Measurements from ENCODE around the gene PPWD1.
"Not testable (repeated sequence)": the region's sequence is repeated elsewhere in the genome, so short reads cannot be mapped to it uniquely, and the experiment has no call there.

PPWD1 gene

DNA sequence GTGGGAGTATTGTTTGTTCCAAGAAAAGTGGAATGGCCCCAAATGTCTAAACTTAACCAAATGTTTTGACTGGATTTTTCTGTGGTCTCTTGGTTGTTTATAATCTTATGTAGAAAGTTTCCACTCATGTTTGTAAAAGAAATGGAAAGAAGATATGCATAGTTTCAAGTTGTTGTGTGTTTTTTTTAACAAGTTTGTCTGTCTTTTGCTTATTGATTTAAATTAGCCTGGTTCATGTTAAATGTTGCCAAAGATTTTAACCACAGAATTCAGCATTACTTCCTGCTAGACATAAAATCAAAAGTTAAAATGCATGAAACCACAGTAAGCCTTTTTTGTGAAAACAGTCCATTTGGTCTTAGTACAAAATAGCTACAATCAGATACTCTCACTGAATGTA is 14.0 kb downstream of the PPWD1 start:
- Mint-ChIP-seq H3K27ac (peak overlapping the region; percentile 28), H3K27me3 (no peaks in the 10 kb centered on the region), H3K4me1 (peaks cover 7% of the 10 kb centered on the region), H3K9me3 (no peaks in the 10 kb centered on the region), H3K4me3 (no peak overlapping the region), H3K36me3 (ENCODE audit: low read depth) (peaks cover 30% of the 10 kb centered on the region)
- no peak for DNase-seq
- no peak for ATAC-seq

GRCh38 chr5:65588694-65589093 is 25.6 kb downstream of the PPWD1 start:
- H3K27ac Mint-ChIP-seq = no peak overlapping the region
- H3K27me3 Mint-ChIP-seq = no peaks in the 10 kb centered on the region
- H3K9me3 Mint-ChIP-seq = no peaks in the 10 kb centered on the region
- peaks cover 18% of the 10 kb centered on the region for H3K36me3 Mint-ChIP-seq (ENCODE audit: low read depth)
- H3K4me3 Mint-ChIP-seq = no peak overlapping the region
- H3K4me1 Mint-ChIP-seq = no peaks in the 10 kb centered on the region
- ATAC-seq (no peak), DNase-seq (no peak)

GRCh38 chr5:65601761-65602160 is 38.7 kb downstream of the PPWD1 start:
- not testable (repeated sequence) for H3K27ac Mint-ChIP-seq, H3K4me3 Mint-ChIP-seq, ATAC-seq, DNase-seq, H3K4me1 Mint-ChIP-seq, H3K27me3 Mint-ChIP-seq
- peaks cover 63% of the 10 kb centered on the region for H3K36me3 Mint-ChIP-seq (ENCODE audit: low read depth)
- H3K9me3 Mint-ChIP-seq = peaks cover 12% of the 10 kb centered on the region

GRCh38 chr5:65611524-65611923 is 48.4 kb downstream of the PPWD1 start:
- ATAC-seq (no peak), DNase-seq (no peak)
- no peak overlapping the region for H3K4me3 Mint-ChIP-seq
- no peaks in the 10 kb centered on the region for H3K27me3 Mint-ChIP-seq
- no peaks in the 10 kb centered on the region for H3K9me3 Mint-ChIP-seq
- no peak overlapping the region for H3K27ac Mint-ChIP-seq
- H3K4me1 Mint-ChIP-seq = no peaks in the 10 kb centered on the region
- H3K36me3 Mint-ChIP-seq (ENCODE audit: low read depth) = peaks cover 44% of the 10 kb centered on the region

- no peak for DNase-seq
- Mint-ChIP-seq H3K9me3 (no peaks in the 10 kb centered on the region), H3K27me3 (no peaks in the 10 kb centered on the region), H3K36me3 (ENCODE audit: low read depth) (peaks cover 41% of the 10 kb centered on the region), H3K4me3 (no peak overlapping the region), H3K27ac (no peak overlapping the region), H3K4me1 (no peaks in the 10 kb centered on the region)
- no peak for ATAC-seq
These were observed 49.3 kb downstream of the PPWD1 start for GRCh38 chr5:65612298-65612907.

DNA sequence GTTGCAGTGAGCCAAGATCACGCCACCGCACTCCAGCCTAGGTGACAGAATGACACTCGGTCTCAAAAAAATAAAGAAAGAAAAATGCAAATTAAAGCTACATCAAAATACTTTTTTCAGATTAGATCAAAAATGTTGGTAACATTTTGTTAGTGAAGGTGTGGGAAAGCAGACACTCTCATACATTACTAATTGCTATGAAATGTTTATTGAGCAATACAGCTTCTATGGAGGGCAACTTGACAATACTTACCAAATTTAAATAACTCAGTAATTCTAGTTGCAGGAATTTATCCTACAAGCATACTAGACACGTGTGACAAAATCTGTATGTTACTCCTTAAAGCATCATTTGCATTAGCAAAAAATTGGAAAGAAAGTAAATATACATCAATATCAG is 56.9 kb downstream of the PPWD1 start:
- H3K9me3 Mint-ChIP-seq = no peaks in the 10 kb centered on the region
- ATAC-seq (no peak), DNase-seq (no peak)
- peaks cover 6% of the 10 kb centered on the region for H3K36me3 Mint-ChIP-seq (ENCODE audit: low read depth)
- no peaks in the 10 kb centered on the region for H3K27me3 Mint-ChIP-seq
- H3K4me3 Mint-ChIP-seq = no peak overlapping the region
- no peak overlapping the region for H3K27ac Mint-ChIP-seq
- H3K4me1 Mint-ChIP-seq = peaks cover 32% of the 10 kb centered on the region

DNA sequence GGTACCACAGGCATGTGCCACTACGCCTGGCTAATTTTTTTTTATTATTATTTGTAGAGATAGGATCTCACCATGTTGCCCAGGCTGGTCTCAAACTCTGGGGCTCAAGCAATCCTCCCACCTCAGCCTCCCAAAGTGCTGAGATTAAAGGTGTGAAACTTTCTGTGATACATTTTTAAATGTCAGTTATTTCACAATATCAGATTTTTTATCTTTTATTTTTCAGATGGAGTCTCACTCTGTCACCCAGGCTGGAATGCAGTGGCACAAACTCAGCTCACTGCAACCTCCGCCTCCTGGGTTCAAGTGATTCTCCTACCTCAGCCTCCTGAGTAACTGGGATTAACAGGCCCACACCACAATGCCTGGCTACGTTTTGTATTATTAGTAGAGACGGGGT is 58.9 kb downstream of the PPWD1 start:
- not testable (repeated sequence) for H3K27ac Mint-ChIP-seq, ATAC-seq, H3K27me3 Mint-ChIP-seq

DNA sequence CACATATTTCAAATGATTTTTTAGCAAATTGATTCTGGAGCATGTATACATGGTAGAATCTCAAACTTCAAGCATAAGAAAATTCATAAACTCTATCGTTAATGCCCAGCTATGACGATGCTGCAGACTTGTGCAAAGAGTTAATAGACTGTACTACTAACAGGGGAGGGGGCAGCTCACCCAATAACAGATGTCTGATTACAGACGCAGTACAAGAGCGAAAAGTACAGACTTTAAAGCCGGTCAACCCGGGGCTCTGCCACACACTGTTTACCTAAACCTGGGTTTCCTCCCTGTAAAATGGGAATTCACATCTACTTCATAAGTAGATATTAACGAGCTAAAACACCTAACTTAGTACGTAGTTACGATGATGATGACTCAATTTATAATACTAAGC is 60.4 kb downstream of the PPWD1 start:
- Mint-ChIP-seq H3K27ac (peak overlapping the region; percentile 99), H3K4me3 (peak overlapping the region; percentile 99), H3K9me3 (no peaks in the 10 kb centered on the region), H3K4me1 (peaks cover 50% of the 10 kb centered on the region), H3K36me3 (ENCODE audit: low read depth) (peaks cover 16% of the 10 kb centered on the region), H3K27me3 (no peaks in the 10 kb centered on the region)
- no peak for DNase-seq
- ATAC-seq = no peak

More for the DNA sequence above, 58.9 kb downstream of the PPWD1 start:
- Mint-ChIP-seq H3K4me1 (peaks cover 40% of the 10 kb centered on the region), H3K36me3 (ENCODE audit: low read depth) (peaks cover 10% of the 10 kb centered on the region), H3K4me3 (peak overlapping the region; percentile 99)
- DNase-seq, H3K9me3 Mint-ChIP-seq: not testable (repeated sequence)

GRCh38 chr5:65624025-65624570 is 61.0 kb downstream of the PPWD1 start, which contains the start of gene TRIM23:
Gene TRIM23 (minus strand): TSS chr5:65624333. CDS start chr5:65624274, 59 bp downstream.
- H3K9me3 Mint-ChIP-seq = no peaks in the 10 kb centered on the region
- peak; percentile 99 for ATAC-seq
- H3K4me1 Mint-ChIP-seq = peaks cover 48% of the 10 kb centered on the region
- H3K27me3 Mint-ChIP-seq = no peaks in the 10 kb centered on the region
- peaks cover 16% of the 10 kb centered on the region for H3K36me3 Mint-ChIP-seq (ENCODE audit: low read depth)
- peak; percentile 87 for DNase-seq
- H3K27ac Mint-ChIP-seq = peak within 1 kb of the TSS; percentile 99
- peak within 1 kb of the TSS; percentile 99 for H3K4me3 Mint-ChIP-seq

DNA sequence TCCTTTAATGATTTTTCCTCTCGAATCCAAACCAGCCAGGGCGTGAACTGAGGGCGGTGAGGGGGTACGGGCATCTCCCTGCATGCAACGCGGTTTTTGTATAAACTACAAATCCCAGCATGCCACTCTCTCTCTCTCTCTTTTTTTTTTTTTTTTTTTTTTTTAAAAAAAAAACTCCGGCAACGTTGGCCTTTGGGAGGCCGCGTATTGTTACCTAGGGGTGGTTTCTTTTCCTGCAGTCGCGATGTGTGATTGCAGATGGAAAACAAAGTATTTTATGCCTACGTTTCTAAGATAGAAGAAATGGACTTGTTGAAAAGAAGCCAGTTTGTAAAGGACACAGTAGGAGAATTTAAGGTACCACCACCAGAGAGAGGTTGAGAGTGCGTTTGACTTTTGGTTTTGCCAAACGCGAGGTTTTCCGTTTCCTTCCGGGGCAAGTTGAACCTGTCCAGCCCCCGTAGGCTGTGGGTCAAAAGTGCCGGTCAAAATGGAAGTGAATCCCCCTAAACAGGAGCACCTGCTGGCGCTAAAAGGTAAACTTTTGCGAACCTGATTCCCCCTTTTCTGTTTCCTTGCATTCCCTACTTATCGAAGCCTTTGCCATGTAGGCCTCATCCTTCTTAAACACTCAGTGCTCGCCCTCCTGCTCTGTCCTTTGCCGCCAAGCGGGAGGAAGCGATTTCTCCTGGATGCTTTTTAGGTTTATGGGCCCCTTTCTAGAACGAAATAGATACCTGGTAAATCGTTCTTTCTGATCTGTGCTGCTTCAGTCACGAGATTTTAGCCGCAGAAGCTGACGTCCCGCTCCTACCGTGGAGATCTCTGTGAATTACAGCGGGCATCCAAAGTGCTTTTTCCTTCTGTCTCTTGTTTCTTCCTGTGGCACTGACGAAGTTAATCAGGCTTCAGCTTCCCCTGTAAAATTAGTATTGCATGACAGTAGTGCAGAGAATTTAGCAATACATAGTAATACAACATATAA is 61.8 kb downstream of the PPWD1 start, which contains the start of the genes SHLD3 and TRAPPC13:
TSS of gene SHLD3 (plus strand) at position 457 of the 985 bp plus-strand sequence. CDS start 4,561 bp downstream, outside the sequence.
TSS of gene TRAPPC13 (plus strand) at position 457 of the 985 bp plus-strand sequence. CDS start at position 491, 34 bp downstream.
- peaks cover 47% of the 10 kb centered on the region for H3K4me1 Mint-ChIP-seq
- H3K27ac Mint-ChIP-seq = peak within 1 kb of the TSS; percentile 99
- peak within 1 kb of the TSS; percentile 99 for H3K4me3 Mint-ChIP-seq
- peak; percentile 80 for ATAC-seq
- H3K36me3 Mint-ChIP-seq (ENCODE audit: low read depth) = peaks cover 22% of the 10 kb centered on the region
- no peaks in the 10 kb centered on the region for H3K9me3 Mint-ChIP-seq
- DNase-seq = peak; percentile 73
- no peaks in the 10 kb centered on the region for H3K27me3 Mint-ChIP-seq

GRCh38 chr5:65625743-65626142 is 62.6 kb downstream of the PPWD1 start:
- Mint-ChIP-seq H3K4me3 (peak overlapping the region; percentile 99), H3K4me1 (peaks cover 48% of the 10 kb centered on the region), H3K9me3 (no peaks in the 10 kb centered on the region), H3K36me3 (ENCODE audit: low read depth) (peaks cover 24% of the 10 kb centered on the region), H3K27me3 (no peaks in the 10 kb centered on the region), H3K27ac (peak overlapping the region; percentile 99)
- ATAC-seq = no peak
- no peak for DNase-seq

DNA sequence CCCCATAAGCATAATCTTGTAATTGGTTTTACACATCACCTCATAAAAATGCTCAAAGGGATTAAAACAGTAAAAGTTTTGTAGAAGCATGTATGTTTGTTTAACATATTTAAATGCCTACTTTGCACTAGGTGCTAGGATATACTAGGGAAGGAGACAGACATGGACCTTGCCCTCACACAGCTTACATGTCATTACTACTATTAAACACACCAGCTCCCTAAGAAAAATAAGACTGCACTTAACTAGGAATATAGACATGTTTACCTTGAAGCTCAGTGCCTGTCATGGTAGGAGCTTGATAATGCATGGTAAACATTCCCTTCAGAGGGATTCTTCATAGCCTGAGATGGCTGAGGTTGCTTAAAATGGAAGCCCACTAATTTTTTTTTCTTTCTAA is 67.9 kb downstream of the PPWD1 start:
- ATAC-seq = no peak
- Mint-ChIP-seq H3K36me3 (ENCODE audit: low read depth) (peaks cover 15% of the 10 kb centered on the region), H3K4me3 (no peak overlapping the region), H3K4me1 (peaks cover 20% of the 10 kb centered on the region), H3K27ac (no peak overlapping the region), H3K9me3 (no peaks in the 10 kb centered on the region), H3K27me3 (no peaks in the 10 kb centered on the region)
- no peak for DNase-seq

Data from activated naive CD8-positive, alpha-beta T cell treated with anti-CD3 and anti-CD28 coated beads, Interleukin-2, amount 50 U/mL, for 24 hours (primary cell).